Neural cell (in vitro differentiated cells): Measurements from ENCODE around the gene MSANTD7. TPM values are rescaled to one million over a fixed set of nuclear protein-coding genes. Genes with fewer than 3 reads are reported as not detected.
"Not testable (repeated sequence)": the region's sequence is repeated elsewhere in the genome, so short reads cannot be mapped to it uniquely, and the experiment has no call there.

ENCODE experiments used
- H2AFZ ChIP-seq: fragments of 200-600, 300-800 bp; sonication (generic), shearing (Covaris generic); 2 replicates; pipeline ENCODE4 v1.6.0; 2014; ENCODE audit warnings: low read depth, mild to moderate bottlenecking, antibody characterized with exemption, low read length, moderate library complexity
- H3F3A ChIP-seq: fragments of 200-600 bp; shearing (Covaris generic); 2 replicates; pipeline ENCODE4 v1.6.1; 2016; ENCODE audit warnings: mild to moderate bottlenecking, moderate library complexity, mixed read lengths, antibody characterized with exemption, low read length; ENCODE audit not compliant: insufficient read depth, poor library complexity, severe bottlenecking
- H3K27ac ChIP-seq: fragments of 200-600, 300-800 bp; sonication (generic), shearing (Covaris generic); 2 replicates; pipeline ENCODE4 v1.5.1; 2014; ENCODE audit warnings: mild to moderate bottlenecking, low read length, moderate library complexity
- H3K27me3 ChIP-seq: fragments of 300-800, 200-600 bp; sonication (generic), shearing (Covaris generic); 2 replicates; pipeline ENCODE4 v1.6.0; 2014; ENCODE audit warnings: mild to moderate bottlenecking, low read depth, low read length, moderate library complexity; ENCODE audit not compliant: insufficient read depth
- H3K36me3 ChIP-seq: fragments of 300-800, 200-600 bp; sonication (generic), shearing (Covaris generic); 2 replicates; pipeline ENCODE4 v1.5.1; 2014; ENCODE audit warnings: mild to moderate bottlenecking, antibody characterized with exemption, low read length, moderate library complexity; ENCODE audit not compliant: insufficient read depth
- H3K4me2 ChIP-seq: fragments of 300-800, 200-600 bp; sonication (generic), shearing (Covaris generic); 2 replicates; pipeline ENCODE4 v1.6.0; 2014; ENCODE audit warnings: mild to moderate bottlenecking, low read length
- H3K4me3 ChIP-seq: fragments of 300-800, 200-600 bp; sonication (generic), shearing (Covaris generic); 2 replicates; pipeline ENCODE4 v1.5.1; 2014; ENCODE audit warnings: mild to moderate bottlenecking, low read length, moderate library complexity
- H3K79me2 ChIP-seq: fragments of 200-600 bp; shearing (Covaris generic); replicated peaks from 2 replicates; pipeline ENCODE4 v1.6.0; 2014; ENCODE audit warnings: mild to moderate bottlenecking, low read length, moderate library complexity; ENCODE audit not compliant: insufficient read depth
- H3K9ac ChIP-seq: fragments of 300-800, 200-600 bp; sonication (generic), shearing (Covaris generic); 2 replicates; pipeline ENCODE4 v1.6.1; 2016; ENCODE audit warnings: mild to moderate bottlenecking, low read length, mixed read lengths
- H3K9me2 ChIP-seq: fragments of 200-600 bp; shearing (Covaris generic); 2 replicates; pipeline ENCODE4 v1.6.1; 2016; ENCODE audit warnings: mild to moderate bottlenecking, low read length, mixed read lengths; ENCODE audit not compliant: insufficient read depth
- H3K9me3 ChIP-seq: fragments of 200-600, 300-800 bp; sonication (generic), shearing (Covaris generic); 2 replicates; pipeline ENCODE4 v1.6.1; 2016; ENCODE audit warnings: mild to moderate bottlenecking, mixed run types, low read length, moderate library complexity, mixed read lengths
- H4K20me1 ChIP-seq: fragments of 200-600 bp; shearing (Covaris generic); 2 replicates; pipeline ENCODE4 v1.6.1; 2016; ENCODE audit warnings: mild to moderate bottlenecking, mixed run types; ENCODE audit not compliant: insufficient read depth
- EP300 ChIP-seq: fragments of 450-650 bp; conservative IDR thresholded peaks from 2 replicates; pipeline ENCODE4 v1.6.1; 2014; ENCODE audit warnings: antibody characterized with exemption, mild to moderate bottlenecking, moderate library complexity; ENCODE audit not compliant: poor library complexity, severe bottlenecking
- EZH2 ChIP-seq: fragments of 200-600, 300-800 bp; shearing (Covaris generic), sonication (generic); IDR thresholded peaks from 2 replicates; pipeline ENCODE4 v1.6.1; 2014; ENCODE audit warnings: antibody characterized with exemption, low read length, borderline replicate concordance, mild to moderate bottlenecking; ENCODE audit not compliant: insufficient read depth, poor library complexity, severe bottlenecking
- MXI1 ChIP-seq: fragments of 450-650 bp; conservative IDR thresholded peaks from 2 replicates; pipeline ENCODE4 v1.6.1; 2014; ENCODE audit warnings: antibody characterized with exemption, mild to moderate bottlenecking; ENCODE audit not compliant: poor library complexity, severe bottlenecking
- POLR2AphosphoS5 ChIP-seq: IDR thresholded peaks from 2 replicates; pipeline ENCODE4 v1.6.1; 2012
- RAD21 ChIP-seq: fragments of 450-650 bp; conservative IDR thresholded peaks from 2 replicates; pipeline ENCODE4 v1.6.1; 2014; ENCODE audit warnings: antibody characterized with exemption, mild to moderate bottlenecking, moderate library complexity
- REST ChIP-seq: IDR thresholded peaks from 2 replicates; pipeline ENCODE4 v1.6.1; 2012; ENCODE audit warnings: borderline replicate concordance
- SMC3 ChIP-seq: fragments of 450-650 bp; conservative IDR thresholded peaks from 2 replicates; pipeline ENCODE4 v1.6.1; 2014; ENCODE audit warnings: antibody characterized with exemption, mild to moderate bottlenecking, moderate library complexity; ENCODE audit not compliant: poor library complexity
- TAF1 ChIP-seq: IDR thresholded peaks from 2 replicates; pipeline ENCODE4 v1.6.1; 2012; ENCODE audit warnings: low read depth
- polyA plus RNA-seq: library from polyadenylated mRNA; depleted of rRNA; stranded (reverse); fragments of >200 nt; gene quantifications from 2 replicates; pipeline ENCODE4 v1.2.3, GENCODE V29; 2014
- TF ChIP-seq, protein P1 (sequence below): fragments of 450-650 bp; IDR thresholded peaks from 2 replicates; pipeline ENCODE4 v1.5.1; 2014; ENCODE audit warnings: antibody characterized with exemption, mild to moderate bottlenecking, moderate library complexity; ENCODE audit not compliant: poor library complexity, severe bottlenecking

The MSANTD7 gene
- polyA plus RNA-seq, 1 donor from 2014 or later = 21.1 TPM

DNA sequence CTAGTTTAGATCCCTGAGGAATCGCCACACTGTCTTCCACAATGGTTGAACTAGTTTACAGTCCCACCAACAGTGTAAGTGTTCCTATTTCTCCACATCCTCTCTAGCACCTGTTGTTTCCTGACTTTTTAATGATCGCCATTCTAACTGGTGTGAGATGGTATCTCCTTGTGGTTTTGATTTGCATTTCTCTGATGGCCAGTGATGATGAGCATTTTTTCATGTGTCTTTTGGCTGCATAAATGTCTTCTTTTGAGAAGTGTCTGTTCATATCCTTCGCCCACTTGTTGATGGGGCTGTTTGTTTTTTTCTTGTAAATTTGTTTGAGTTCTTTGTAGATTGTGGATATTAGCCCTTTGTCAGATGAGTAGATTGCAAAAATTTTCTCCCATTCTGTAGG is 26.8 kb downstream of the MSANTD7 start:
- not testable (repeated sequence) for H3K9ac ChIP-seq, H3K9me3 ChIP-seq, H3F3A ChIP-seq, H3K4me2 ChIP-seq, H3K79me2 ChIP-seq, H4K20me1 ChIP-seq, H3K36me3 ChIP-seq, H3K4me3 ChIP-seq, H2AFZ ChIP-seq, H3K27me3 ChIP-seq, H3K27ac ChIP-seq, H3K9me2 ChIP-seq

- Histone ChIP-seq H4K20me1 (no peaks in the 10 kb centered on the region), H3K27me3 (no peaks in the 10 kb centered on the region), H3K9me2 (no peaks in the 10 kb centered on the region), H3K36me3 (peaks cover 3% of the 10 kb centered on the region), H3K4me2 (no peak overlapping the region), H3K4me3 (no peak overlapping the region), H3K79me2 (peaks cover 6% of the 10 kb centered on the region), H3K27ac (no peak overlapping the region), H3K9ac (no peak overlapping the region), H3F3A (no peaks in the 10 kb centered on the region), H3K9me3 (no peaks in the 10 kb centered on the region), H2AFZ (no peak overlapping the region)
- TF ChIP-seq TAF1 (no peak), MXI1 (no peak), SMC3 (no peak), POLR2AphosphoS5 (no peak), RAD21 (no peak), EP300 (no peak), EZH2 (no peak)
- TF ChIP-seq, protein P1, sequence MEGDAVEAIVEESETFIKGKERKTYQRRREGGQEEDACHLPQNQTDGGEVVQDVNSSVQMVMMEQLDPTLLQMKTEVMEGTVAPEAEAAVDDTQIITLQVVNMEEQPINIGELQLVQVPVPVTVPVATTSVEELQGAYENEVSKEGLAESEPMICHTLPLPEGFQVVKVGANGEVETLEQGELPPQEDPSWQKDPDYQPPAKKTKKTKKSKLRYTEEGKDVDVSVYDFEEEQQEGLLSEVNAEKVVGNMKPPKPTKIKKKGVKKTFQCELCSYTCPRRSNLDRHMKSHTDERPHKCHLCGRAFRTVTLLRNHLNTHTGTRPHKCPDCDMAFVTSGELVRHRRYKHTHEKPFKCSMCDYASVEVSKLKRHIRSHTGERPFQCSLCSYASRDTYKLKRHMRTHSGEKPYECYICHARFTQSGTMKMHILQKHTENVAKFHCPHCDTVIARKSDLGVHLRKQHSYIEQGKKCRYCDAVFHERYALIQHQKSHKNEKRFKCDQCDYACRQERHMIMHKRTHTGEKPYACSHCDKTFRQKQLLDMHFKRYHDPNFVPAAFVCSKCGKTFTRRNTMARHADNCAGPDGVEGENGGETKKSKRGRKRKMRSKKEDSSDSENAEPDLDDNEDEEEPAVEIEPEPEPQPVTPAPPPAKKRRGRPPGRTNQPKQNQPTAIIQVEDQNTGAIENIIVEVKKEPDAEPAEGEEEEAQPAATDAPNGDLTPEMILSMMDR = no peak
Observed at GRCh38 chr10:14873090-14873760, 35.1 kb downstream of the MSANTD7 start.

DNA sequence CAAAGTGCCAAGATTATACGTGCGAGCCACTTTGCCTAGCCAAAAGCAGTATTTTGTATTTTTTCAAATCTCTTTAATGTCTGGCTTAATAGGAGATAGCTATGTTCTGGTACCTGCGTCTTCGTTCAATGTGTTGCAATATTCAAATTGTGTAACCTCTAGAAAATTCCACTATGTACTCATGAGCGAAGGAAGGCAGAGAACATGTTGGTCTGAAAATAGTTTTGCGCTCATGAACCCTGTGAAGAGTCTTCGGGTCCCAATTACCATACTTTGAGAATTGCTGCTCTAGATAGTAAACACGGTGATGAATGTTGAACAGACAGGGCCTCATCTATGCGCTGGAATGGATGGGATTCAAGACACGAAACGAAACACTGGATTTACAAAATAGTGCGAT is 37.8 kb downstream of the MSANTD7 start:
- H4K20me1 ChIP-seq = no peaks in the 10 kb centered on the region
- H3K9ac ChIP-seq = no peak overlapping the region
- TF ChIP-seq SMC3 = no peak
- no peak for TF ChIP-seq REST
- TF ChIP-seq, protein P1 = no peak
- H3K79me2 ChIP-seq = peaks cover 25% of the 10 kb centered on the region
- no peak overlapping the region for H3K4me3 ChIP-seq
- H3K27me3 ChIP-seq = no peaks in the 10 kb centered on the region
- no peaks in the 10 kb centered on the region for H3F3A ChIP-seq
- H3K36me3 ChIP-seq = no peaks in the 10 kb centered on the region
- no peaks in the 10 kb centered on the region for H3K9me2 ChIP-seq
- no peaks in the 10 kb centered on the region for H3K9me3 ChIP-seq
- no peak overlapping the region for H3K4me2 ChIP-seq
- no peak overlapping the region for H3K27ac ChIP-seq
- no peak overlapping the region for H2AFZ ChIP-seq
